K562 (cell line): ENCODE data around the gene IL6R.

ENCODE experiments used
- CTCF ChIP-seq, 3 experiments: IDR thresholded peaks in 2 of 3; conservative IDR thresholded peaks in 1 of 3; 2 replicates each; pipeline ENCODE4 v1.5.1; 2011 to 2012; ENCODE audit warnings: low read length in 3 of 3, mild to moderate bottlenecking in 3 of 3, control low read depth in 2 of 3, improper control_type of control experiment in 1 of 3, inconsistent platforms in 1 of 3, low read depth in 1 of 3, mixed read lengths in 1 of 3, moderate library complexity in 1 of 3; ENCODE audit not compliant: insufficient read depth in 2 of 3
- E2F4 ChIP-seq: sonication (generic); formaldehyde crosslinking; IDR thresholded peaks from 2 replicates; pipeline ENCODE4 v1.8.0; 2022; ENCODE audit warnings: mild to moderate bottlenecking, low read depth, missing genetic modification reagents
- EZH2 ChIP-seq: IDR thresholded peaks from 2 replicates; pipeline ENCODE4 v1.6.1; 2012; ENCODE audit warnings: low read depth, mild to moderate bottlenecking, inconsistent platforms, low read length, borderline replicate concordance
- NR2C2 ChIP-seq, 2 experiments: fragments of 200-800 bp in 1 of 2; sonication (Bioruptor generic) in 1 of 2; sonication (generic) in 1 of 2; formaldehyde crosslinking in 1 of 2; IDR thresholded peaks; 2 replicates each; pipeline versions ENCODE4 v1.6.1 to v1.8.0; 2016 to 2022; ENCODE audit warnings: mild to moderate bottlenecking in 1 of 2, missing compliant biosample characterization in 1 of 2, missing genetic modification characterization in 1 of 2, missing genetic modification reagents in 1 of 2
- NRF1 ChIP-seq, 2 experiments: fragments of 450-650 bp; IDR thresholded peaks in 1 of 2; conservative IDR thresholded peaks in 1 of 2; 2 replicates each; pipeline ENCODE4 v1.6.1; 2014; ENCODE audit warnings: mild to moderate bottlenecking in 2 of 2
- ZNF212 ChIP-seq: fragments of 450-650 bp; formaldehyde crosslinking; IDR thresholded peaks from 2 replicates; pipeline ENCODE4 v1.4.0; 2020; ENCODE audit warnings: mild to moderate bottlenecking
- ZNF318 ChIP-seq, 2 experiments: fragments of 450-650 bp; IDR thresholded peaks; 2 replicates each; pipeline ENCODE4 v1.6.1; 2016; ENCODE audit warnings: mild to moderate bottlenecking in 2 of 2, borderline replicate concordance in 1 of 2, low read depth in 1 of 2, moderate library complexity in 1 of 2

- no peak for TF ChIP-seq EZH2
- no peak for TF ChIP-seq E2F4 (CRISPR knock-in tag)
- TF ChIP-seq ZNF318 (IDR thresholded peaks at IDR 0.05; ENCODE audit: borderline replicate concordance in 1 of 2, low read depth in 1 of 2), result no peak
- no peak for TF ChIP-seq CTCF (IDR thresholded peaks at IDR 0.05 in 2 of 3, conservative IDR thresholded peaks at IDR 0.05 in 1 of 3; ENCODE audit: insufficient read depth in 2 of 3, low read depth in 1 of 3, low read length in 3 of 3)
- no peak for TF ChIP-seq NR2C2 (CRISPR knock-in tag; IDR thresholded peaks at IDR 0.05)
- TF ChIP-seq NR2C2 (tag; IDR thresholded peaks at IDR 0.05), result no peak
- no peak for TF ChIP-seq ZNF212 (CRISPR knock-in tag)
- TF ChIP-seq NRF1 (conservative IDR thresholded peaks at IDR 0.05 in 1 of 2, IDR thresholded peaks at IDR 0.05 in 1 of 2), result no peak
These were observed 38.3 kb downstream of the IL6R start for GRCh38 chr1:154443274-154444013.
